ENCODE data around the gene HEG1. TPM values are rescaled to one million over a fixed set of nuclear protein-coding genes. Genes with fewer than 3 reads are reported as not detected.
A peak's percentile ranks its signal among the peaks of the same experiment; 100 is the strongest.

The HEG1 gene
- total RNA-seq, 1 experiment from 2014 or later: 34.3 TPM

GRCh38 chr3:124999317-124999716, 56.5 kb downstream of the HEG1 start:
- Histone ChIP-seq H3K27me3 (replicated peaks; ENCODE audit: insufficient read depth, low read depth, low read length, poor library complexity) (no peaks in the 10 kb centered on the region), H3K36me3 (ENCODE audit: insufficient read depth, low read length, poor library complexity, severe bottlenecking) (peaks cover 37% of the 10 kb centered on the region), H3K27ac (ENCODE audit: low read depth, low read length, poor library complexity, severe bottlenecking) (no peak overlapping the region), H3K4me1 (ENCODE audit: insufficient read depth, low read length, poor library complexity, severe bottlenecking) (peaks cover 12% of the 10 kb centered on the region), H3K9me3 (ENCODE audit: low read depth, low read length, poor library complexity, severe bottlenecking) (no peaks in the 10 kb centered on the region), H3K4me3 (ENCODE audit: low read depth, low read length, poor library complexity, severe bottlenecking) (no peak overlapping the region)
- intact Hi-C loops (cut with micrococcal nuclease; ENCODE audit: unreplicated experiment): loop anchor here (5.0 to 10.0 kb wide), 2 partner anchors 195 to 588 kb away; no protein-coding TSS in a partner anchor
- TF ChIP-seq EZH2 (IDR thresholded peaks at IDR 0.05; ENCODE audit: borderline replicate concordance, low read depth, low read length, poor library complexity, severe bottlenecking) (no peak), CTCF (conservative IDR thresholded peaks at IDR 0.05; ENCODE audit: low read depth, low read length) (no peak)
- DNase-seq (ENCODE audit: low spot score): no peak
- ChIA-PET POLR2A (ENCODE audit: low non-redundant PET) (no interaction called here), CTCF (no interaction called here)
- BruUV-seq (replicated peaks): no TSS peak

DNA sequence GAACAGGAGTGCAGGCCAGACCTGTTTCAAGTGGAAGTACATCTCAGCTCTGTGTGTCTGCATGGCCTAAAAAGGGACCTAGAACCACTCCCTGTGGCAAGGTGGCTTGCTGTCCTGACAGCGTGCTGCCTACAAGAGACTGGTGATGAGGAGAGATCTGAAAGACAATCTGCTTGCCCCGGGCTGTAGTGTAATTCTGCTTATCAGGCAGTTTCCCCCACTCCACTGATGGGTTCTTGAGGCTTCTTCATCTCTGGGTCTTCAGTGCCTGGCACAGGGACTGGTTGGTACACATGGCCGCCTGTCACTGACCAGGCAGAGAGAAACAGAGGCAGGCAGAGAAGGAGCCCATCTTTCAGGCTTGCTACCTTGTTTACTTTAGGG, 57.6 kb downstream of the HEG1 start:
- no peak overlapping the region for H3K4me3 ChIP-seq (ENCODE audit: low read depth, low read length, poor library complexity, severe bottlenecking)
- no peak overlapping the region for H3K27ac ChIP-seq (ENCODE audit: low read depth, low read length, poor library complexity, severe bottlenecking)
- TF ChIP-seq EZH2 (IDR thresholded peaks at IDR 0.05; ENCODE audit: borderline replicate concordance, low read depth, low read length, poor library complexity, severe bottlenecking) (no peak), CTCF (conservative IDR thresholded peaks at IDR 0.05; ENCODE audit: low read depth, low read length) (no peak)
- H3K27me3 ChIP-seq (replicated peaks; ENCODE audit: insufficient read depth, low read depth, low read length, poor library complexity): no peaks in the 10 kb centered on the region
- POLR2A ChIA-PET (ENCODE audit: low non-redundant PET): no interaction called here
- no peaks in the 10 kb centered on the region for H3K9me3 ChIP-seq (ENCODE audit: low read depth, low read length, poor library complexity, severe bottlenecking)
- peaks cover 30% of the 10 kb centered on the region for H3K36me3 ChIP-seq (ENCODE audit: insufficient read depth, low read length, poor library complexity, severe bottlenecking)
- BruUV-seq (replicated peaks): no TSS peak
- H3K4me1 ChIP-seq (ENCODE audit: insufficient read depth, low read length, poor library complexity, severe bottlenecking): peaks cover 12% of the 10 kb centered on the region
- no peak for DNase-seq (ENCODE audit: low spot score)
- intact Hi-C loops (cut with micrococcal nuclease; ENCODE audit: unreplicated experiment): loop anchor here (5.0 to 10.0 kb wide), 2 partner anchors 197 to 589 kb away; no protein-coding TSS in a partner anchor
- CTCF ChIA-PET: no interaction called here

- ChIA-PET CTCF (no interaction called here), POLR2A (ENCODE audit: low non-redundant PET) (no interaction called here)
- H3K36me3 ChIP-seq (ENCODE audit: insufficient read depth, low read length, poor library complexity, severe bottlenecking): peaks cover 25% of the 10 kb centered on the region
These were observed 58.2 kb downstream of the HEG1 start for GRCh38 chr3:124997303-124998246.

More at GRCh38 chr3:124997303-124998246, 58.2 kb downstream of the HEG1 start:
- Histone ChIP-seq H3K27me3 (replicated peaks; ENCODE audit: insufficient read depth, low read depth, low read length, poor library complexity) (no peaks in the 10 kb centered on the region), H3K4me1 (ENCODE audit: insufficient read depth, low read length, poor library complexity, severe bottlenecking) (peaks cover 12% of the 10 kb centered on the region), H3K27ac (ENCODE audit: low read depth, low read length, poor library complexity, severe bottlenecking) (no peak overlapping the region), H3K4me3 (ENCODE audit: low read depth, low read length, poor library complexity, severe bottlenecking) (no peak overlapping the region), H3K9me3 (ENCODE audit: low read depth, low read length, poor library complexity, severe bottlenecking) (no peaks in the 10 kb centered on the region)
- DNase-seq (ENCODE audit: low spot score): peak; percentile 53
- BruUV-seq (replicated peaks): no TSS peak
- intact Hi-C loops (cut with micrococcal nuclease; ENCODE audit: unreplicated experiment): loop anchor here (5.0 to 10.0 kb wide), 2 partner anchors 197 to 590 kb away; no protein-coding TSS in a partner anchor
- TF ChIP-seq CTCF (conservative IDR thresholded peaks at IDR 0.05; ENCODE audit: low read depth, low read length) (no peak), EZH2 (IDR thresholded peaks at IDR 0.05; ENCODE audit: borderline replicate concordance, low read depth, low read length, poor library complexity, severe bottlenecking) (no peak)

Data from A673 (cell line).